ENCODE results near the gene HOXA11.

Gene HOXA11

DNA sequence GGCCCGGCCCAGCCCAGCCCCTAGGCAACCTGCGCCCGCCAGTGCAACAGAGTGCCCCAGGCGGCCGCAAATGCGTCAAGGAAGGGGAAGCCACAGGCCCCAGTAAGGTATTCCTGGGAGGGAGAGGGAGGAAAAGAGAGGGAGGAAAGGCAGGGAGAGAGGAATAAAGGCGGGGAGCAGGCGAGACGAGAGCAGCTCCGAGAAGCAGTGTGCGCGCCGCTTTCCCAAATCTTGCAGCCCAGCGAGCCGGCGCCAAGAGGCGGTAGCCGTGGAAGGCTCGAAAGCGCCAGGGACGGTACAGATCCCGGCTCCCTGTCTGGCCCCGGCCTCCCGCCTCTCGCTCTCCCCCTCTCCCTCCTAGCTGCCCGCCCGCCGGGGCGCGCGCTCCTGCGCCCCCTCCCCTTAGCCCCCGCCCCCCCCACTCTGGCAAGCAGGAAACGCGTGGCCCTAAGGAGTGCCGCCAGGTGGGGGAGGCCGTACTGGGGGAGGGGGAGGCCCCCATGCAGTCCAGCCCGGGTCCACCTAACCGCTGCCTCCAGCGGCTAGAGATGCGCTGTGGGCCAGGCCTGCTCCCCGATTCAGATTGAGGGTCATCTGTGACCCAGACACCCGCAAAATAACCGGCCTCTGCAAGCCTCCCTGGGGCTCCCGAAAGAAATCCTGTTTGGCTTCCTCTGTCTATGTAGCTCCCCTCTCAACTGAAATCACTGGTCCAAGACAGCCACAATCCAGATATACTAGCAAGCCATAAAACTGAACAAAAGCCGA is 15.2 kb downstream of the HOXA11 start:
- no peak for DNase-seq

GRCh38 chr7:27168265-27168947 is 16.6 kb downstream of the HOXA11 start:
- DNase-seq = peak; percentile 53

DNA sequence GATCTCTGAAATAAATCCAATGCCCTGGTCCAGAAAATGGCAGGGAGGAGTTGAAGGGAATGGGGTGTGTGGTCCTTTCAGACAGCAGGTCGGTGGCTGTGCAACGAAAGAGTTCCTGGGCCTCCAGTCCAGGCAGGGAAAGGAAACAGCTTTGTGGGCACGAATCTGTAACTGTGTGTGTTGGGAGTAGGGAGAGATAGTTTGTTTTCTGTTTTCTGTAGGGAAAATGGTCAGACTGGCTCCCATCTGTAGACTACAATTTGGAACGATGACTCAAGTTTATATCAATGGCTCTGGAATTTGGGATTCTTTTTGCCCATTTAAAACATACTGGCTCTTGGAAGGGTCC is 17.1 kb downstream of the HOXA11 start:
- DNase-seq = no peak

- DNase-seq = no peak
These were observed 18.2 kb downstream of the HOXA11 start for GRCh38 chr7:27166531-27167505.

GRCh38 chr7:27165996-27166530 is 19.0 kb downstream of the HOXA11 start:
- DNase-seq = no peak

GRCh38 chr7:27165089-27165995 is 19.7 kb downstream of the HOXA11 start, which contains the start of gene HOXA9:
TSS of gene HOXA9 (minus strand) at chr7:27165537. CDS start at chr7:27165457, 80 bp downstream.
- no peak for DNase-seq

DNA sequence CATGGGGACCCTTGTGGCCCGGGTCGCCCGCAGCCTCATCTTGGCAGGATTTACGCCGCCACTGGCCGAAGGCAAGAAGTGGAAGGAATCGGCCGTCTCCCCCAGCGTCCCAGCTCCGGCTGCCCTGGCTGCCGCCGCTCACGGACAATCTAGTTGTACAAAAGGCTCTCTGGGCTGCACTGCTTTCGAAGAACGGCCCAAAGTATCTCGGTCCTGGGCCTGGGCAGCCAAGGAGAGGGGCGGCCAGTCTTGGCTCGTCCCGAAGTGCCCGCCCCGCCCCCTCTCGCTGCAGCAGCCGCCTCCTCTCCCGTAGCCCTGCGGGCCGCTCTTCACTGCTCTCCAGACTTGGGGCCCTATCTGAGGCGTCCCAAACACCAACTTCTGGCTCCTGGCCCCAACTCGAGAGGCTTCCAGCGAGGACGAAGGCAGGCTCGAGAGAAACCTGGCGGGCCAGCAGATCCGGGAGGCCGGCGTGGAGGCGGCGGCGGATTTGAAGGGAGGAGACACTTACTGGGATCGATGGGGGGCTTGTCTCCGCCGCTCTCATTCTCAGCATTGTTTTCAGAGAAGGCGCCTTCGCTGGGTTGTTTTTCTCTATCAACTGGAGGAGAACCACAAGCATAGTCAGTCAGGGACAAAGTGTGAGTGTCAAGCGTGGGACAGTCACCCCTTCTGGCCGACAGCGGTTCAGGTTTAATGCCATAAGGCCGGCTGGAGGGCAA is 20.5 kb downstream of the HOXA11 start:
- no peak for DNase-seq

DNA sequence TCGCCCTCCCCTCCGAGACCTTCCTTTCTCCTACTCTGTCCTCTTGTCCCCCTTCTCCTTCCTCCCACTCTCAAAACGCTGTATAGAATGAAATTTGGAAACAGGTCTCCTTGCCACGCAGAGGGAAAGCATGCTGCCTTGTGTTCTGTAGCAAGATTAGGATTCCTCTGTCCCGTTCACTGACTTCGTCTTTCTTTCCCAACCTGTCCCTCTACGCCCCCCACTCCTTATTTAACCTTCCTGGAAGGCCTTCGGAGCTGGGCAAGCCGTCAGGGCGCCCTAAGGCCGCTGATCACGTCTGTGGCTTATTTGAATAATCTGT is 21.0 kb downstream of the HOXA11 start:
- DNase-seq = no peak

- DNase-seq = no peak
These were observed 21.6 kb downstream of the HOXA11 start for GRCh38 chr7:27163288-27164044.

- DNase-seq = no peak
These were observed 22.3 kb downstream of the HOXA11 start for GRCh38 chr7:27162561-27163287.

- peak; percentile 1 for DNase-seq
These were observed 23.1 kb downstream of the HOXA11 start for GRCh38 chr7:27161721-27162560.

DNA sequence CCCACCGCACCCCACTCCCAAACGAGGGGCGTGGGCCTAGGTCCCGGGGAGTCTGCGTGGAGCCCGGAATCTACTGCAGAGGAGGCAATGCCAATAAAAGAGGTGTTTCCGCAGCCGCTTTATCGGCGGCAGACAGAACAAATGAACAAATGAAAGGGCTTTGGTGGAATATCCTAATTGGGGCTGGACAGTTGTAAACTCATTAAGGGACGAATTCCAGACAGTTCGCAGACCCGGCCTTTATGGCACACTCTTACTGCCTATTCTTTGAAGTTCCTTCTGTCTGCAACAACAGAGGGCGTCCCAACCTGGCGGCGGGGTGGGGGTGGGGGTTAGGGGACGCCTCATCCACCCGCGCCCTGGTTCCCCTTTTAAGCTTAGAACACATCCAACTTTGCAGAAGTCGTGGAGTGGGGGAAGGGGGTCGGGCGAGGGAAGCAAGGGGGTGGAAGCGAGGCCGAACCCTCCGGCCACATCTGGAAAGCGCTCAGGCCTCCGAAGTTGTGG is 23.8 kb downstream of the HOXA11 start:
- no peak for DNase-seq

DNA sequence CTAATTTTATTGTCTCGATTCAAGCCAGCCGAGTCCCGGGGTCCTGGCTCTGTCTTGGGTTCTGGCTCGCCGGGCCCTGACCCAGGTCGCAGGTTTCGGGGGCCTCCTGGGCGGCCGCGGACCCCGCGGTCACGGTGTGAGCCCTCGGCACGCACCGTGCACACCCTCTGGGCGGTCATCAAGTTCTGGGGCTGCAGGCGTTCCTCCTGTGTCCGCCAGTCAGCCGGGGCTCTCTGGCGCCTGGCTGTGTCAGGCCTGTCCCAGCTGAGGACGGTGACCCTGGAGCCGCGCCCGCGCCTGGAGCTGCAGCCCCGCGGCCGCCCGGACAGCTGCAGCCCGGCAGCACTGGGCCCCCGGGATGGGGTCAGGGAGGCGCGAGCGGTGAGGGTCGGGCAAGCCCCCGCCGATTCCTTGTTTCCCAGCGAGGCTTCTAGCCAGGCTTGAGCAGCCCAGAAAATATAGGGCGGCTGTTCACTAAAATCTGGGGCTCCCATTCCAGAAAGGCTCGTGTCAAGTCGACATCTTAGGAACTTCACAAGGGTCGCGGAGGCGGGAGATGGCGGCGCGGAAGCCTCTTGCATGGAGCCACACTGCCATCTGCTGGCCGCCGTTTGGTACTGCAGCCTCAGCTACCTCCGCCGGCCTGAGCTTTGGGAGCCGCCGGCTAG is 24.4 kb downstream of the HOXA11 start:
- DNase-seq = peak; percentile 91

GRCh38 chr7:27160145-27160545 is 24.9 kb downstream of the HOXA11 start:
- DNase-seq = peak; percentile 49

DNA sequence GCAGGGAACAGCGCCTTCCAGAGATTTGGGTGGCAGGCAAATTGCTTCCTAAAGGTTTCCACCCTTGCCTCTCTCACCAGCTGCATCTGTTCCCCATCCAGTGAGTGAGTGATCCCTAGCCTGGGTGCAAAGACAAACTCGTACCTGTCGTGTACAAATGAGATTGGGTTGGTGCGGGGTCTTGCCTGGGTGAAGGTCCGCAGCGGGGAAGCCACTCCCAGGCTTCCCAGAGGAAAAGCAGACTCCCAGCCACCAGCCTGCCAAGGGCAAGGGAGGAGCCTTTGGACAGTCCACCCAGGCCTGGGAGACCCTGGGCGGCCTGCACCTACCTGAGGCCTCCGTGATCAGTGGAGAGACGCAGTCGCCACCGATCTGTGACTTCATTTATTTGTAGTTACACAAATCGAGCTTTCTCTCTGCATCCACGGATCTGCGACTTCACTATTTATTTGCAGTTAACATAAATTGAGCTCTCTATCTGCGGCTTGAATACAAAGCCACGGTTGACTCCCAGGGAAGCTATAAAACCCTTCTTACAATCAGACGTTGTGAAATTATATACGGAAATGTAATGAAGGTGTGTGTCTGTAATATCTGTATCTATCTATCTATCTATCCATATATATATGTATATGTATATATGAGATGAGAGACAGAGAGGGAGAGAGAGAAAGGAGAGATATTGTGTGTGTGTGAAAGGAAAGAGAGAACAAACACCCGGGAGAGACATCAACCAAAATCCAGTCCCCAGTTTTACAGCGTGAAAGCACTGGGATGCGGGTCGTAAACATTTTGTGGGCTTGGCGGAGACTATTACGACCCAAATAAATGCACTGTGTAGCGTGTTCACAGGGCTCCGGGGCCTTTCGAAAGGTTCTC is 25.5 kb downstream of the HOXA11 start:
- DNase-seq = no peak

- DNase-seq = no peak
These were observed 26.4 kb downstream of the HOXA11 start for GRCh38 chr7:27158436-27159265.
